HEK293T (cell line): ENCODE measurements around the gene SEPTIN1.

ENCODE experiments used
- BHLHE40 ChIP-seq: fragments of 450-650 bp; IDR thresholded peaks from 2 replicates; pipeline ENCODE4 v1.6.1; 2016; ENCODE audit warnings: mild to moderate bottlenecking, moderate library complexity, borderline replicate concordance
- CTBP1 ChIP-seq: fragments of 450-650 bp; IDR thresholded peaks from 2 replicates; pipeline ENCODE4 v1.6.1; 2016; ENCODE audit warnings: borderline replicate concordance
- ELF4 ChIP-seq: fragments of 450-650 bp; IDR thresholded peaks from 2 replicates; pipeline ENCODE4 v1.6.1; 2017; ENCODE audit warnings: antibody characterized with exemption
- FOXK2 ChIP-seq: fragments of 450-650 bp; IDR thresholded peaks from 2 replicates; pipeline ENCODE4 v1.6.1; 2016; ENCODE audit warnings: mild to moderate bottlenecking
- FOXM1 ChIP-seq: fragments of 450-650 bp; IDR thresholded peaks from 2 replicates; pipeline ENCODE4 v1.6.1; 2017; ENCODE audit warnings: mild to moderate bottlenecking, borderline replicate concordance
- HDGF ChIP-seq: fragments of 450-650 bp; IDR thresholded peaks from 2 replicates; pipeline ENCODE4 v1.6.1; 2017; ENCODE audit warnings: antibody characterized with exemption, borderline replicate concordance
- LEF1 ChIP-seq: fragments of 450-650 bp; IDR thresholded peaks from 2 replicates; pipeline ENCODE4 v1.6.1; 2017; ENCODE audit warnings: mild to moderate bottlenecking, borderline replicate concordance
- PKNOX1 ChIP-seq: fragments of 450-650 bp; IDR thresholded peaks from 2 replicates; pipeline ENCODE4 v1.6.1; 2016
- SP1 ChIP-seq: fragments of 450-650 bp; IDR thresholded peaks from 2 replicates; pipeline ENCODE4 v1.6.1; 2017
- SUZ12 ChIP-seq: fragments of 450-650 bp; IDR thresholded peaks from 2 replicates; pipeline ENCODE4 v1.6.1; 2016; ENCODE audit warnings: mild to moderate bottlenecking
- ZNF384 ChIP-seq: fragments of 450-650 bp; IDR thresholded peaks from 2 replicates; pipeline ENCODE4 v1.6.1; 2016

GRCh38 chr16:30353438-30354129 is 28.8 kb downstream of the SEPTIN1 start:
- TF ChIP-seq FOXM1 (no peak), ZNF384 (no peak), SP1 (no peak), PKNOX1 (no peak), BHLHE40 (no peak), FOXK2 (no peak), HDGF (no peak), SUZ12 (no peak), ELF4 (no peak), LEF1 (no peak), CTBP1 (no peak)
